H1 (cell line): ENCODE results near the gene ARHGAP4. TPM values are rescaled to one million over a fixed set of nuclear protein-coding genes. Genes with fewer than 3 reads are reported as not detected.

Experiments used
- CTCF ChIA-PET: fragments of 300-600 bp; sonication (Branson Sonifier 250); formaldehyde crosslinking; loops from one replicate; lab custom pipeline; 2021; ENCODE audit not compliant: partially characterized antibody; lab: Charles Lee
- POLR2A ChIA-PET: fragments of 300-600 bp; sonication (Branson Sonifier 250); formaldehyde crosslinking; loops from one replicate; lab custom pipeline; 2021; ENCODE audit warnings: inconsistent platforms; ENCODE audit not compliant: partially characterized antibody; lab: Charles Lee
- DNase-seq, 2 experiments: peaks; one replicate each; pipeline versions ENCODE4 v3.0.0 to v3.0.0-alpha.2; 2010 to 2022; ENCODE audit warnings: low spot score in 2 of 2, low read depth in 1 of 2, mixed read lengths in 1 of 2
- FAIRE-seq: peaks from 2 replicates; lab custom pipeline; 2011; peaks lifted over from hg19 to GRCh38; lab: Jason Lieb, UNC
- H2AFZ ChIP-seq: 2 replicates; pipeline ENCODE4 v1.8.1; 2012; ENCODE audit warnings: low read length, inconsistent platforms
- H2AK5ac ChIP-seq: 2 replicates; pipeline ENCODE4 v1.6.1; 2013; ENCODE audit warnings: low read depth, low read length
- H2BK120ac ChIP-seq: replicated peaks from 2 replicates; pipeline ENCODE3; 2013; ENCODE audit warnings: low read depth, low read length, inconsistent platforms
- H2BK12ac ChIP-seq: 2 replicates; pipeline ENCODE4 v1.6.1; 2013; ENCODE audit warnings: low read depth, low read length
- H2BK15ac ChIP-seq: 2 replicates; pipeline ENCODE4 v1.6.1; 2013; ENCODE audit warnings: low read length
- H2BK20ac ChIP-seq: 2 replicates; pipeline ENCODE4 v1.6.1; 2013; ENCODE audit warnings: low read length
- H2BK5ac ChIP-seq: 2 replicates; pipeline ENCODE4 v1.6.1; 2013; ENCODE audit warnings: low read depth, low read length
- H3K14ac ChIP-seq: 2 replicates; pipeline ENCODE4 v1.6.1; 2013; ENCODE audit warnings: inconsistent platforms; ENCODE audit not compliant: insufficient read length
- H3K18ac ChIP-seq: 2 replicates; pipeline ENCODE4 v1.6.1; 2013; ENCODE audit warnings: low read length; ENCODE audit errors: extremely low read depth
- H3K23ac ChIP-seq: 2 replicates; pipeline ENCODE4 v1.6.1; 2013; ENCODE audit warnings: inconsistent platforms; ENCODE audit not compliant: insufficient read length
- H3K23me2 ChIP-seq: 2 replicates; pipeline ENCODE4 v1.6.1; 2013; ENCODE audit warnings: low read depth, low read length
- H3K27ac ChIP-seq: 2 replicates; pipeline ENCODE4 v1.6.1; 2011; ENCODE audit warnings: low read depth, low read length, inconsistent platforms
- H3K27me3 ChIP-seq, 4 experiments: replicated peaks in 1 of 4; 1 replicate in 1 of 4; 2 replicates in 3 of 4; pipeline versions ENCODE4 v1.6.1 to v1.8.1; 2011 to 2013; ENCODE audit warnings: low read length in 3 of 4, mild to moderate bottlenecking in 3 of 4, inconsistent platforms in 2 of 4, mixed read lengths in 2 of 4, moderate library complexity in 1 of 4; ENCODE audit not compliant: control insufficient read depth in 3 of 4, insufficient read depth in 3 of 4; ENCODE audit errors: extremely low read depth in 1 of 4
- H3K36me3 ChIP-seq, 4 experiments: 2 replicates each; pipeline versions ENCODE4 v1.6.1 to v1.8.1; 2011 to 2013; ENCODE audit warnings: mild to moderate bottlenecking in 4 of 4, low read length in 3 of 4, moderate library complexity in 2 of 4, control low read depth in 1 of 4, inconsistent platforms in 1 of 4; ENCODE audit not compliant: insufficient read depth in 4 of 4, control insufficient read depth in 2 of 4
- H3K4ac ChIP-seq: replicated peaks from 2 replicates; pipeline ENCODE3; 2013; ENCODE audit warnings: low read length, low read depth, mixed read lengths, inconsistent platforms; ENCODE audit not compliant: insufficient read length
- H3K4me1 ChIP-seq, 4 experiments: replicated peaks in 1 of 4; 1 replicate in 1 of 4; 2 replicates in 3 of 4; pipeline versions ENCODE4 v1.6.1 to v1.8.1; 2011 to 2013; ENCODE audit warnings: low read length in 3 of 4, inconsistent platforms in 2 of 4, mixed read lengths in 1 of 4; ENCODE audit not compliant: insufficient read depth in 4 of 4, control insufficient read depth in 3 of 4
- H3K4me2 ChIP-seq, 2 experiments: 2 replicates each; pipeline versions ENCODE4 v1.6.1 to v1.8.1; 2011 to 2013; ENCODE audit warnings: low read depth in 2 of 2, low read length in 2 of 2, control low read depth in 1 of 2, inconsistent platforms in 1 of 2, mild to moderate bottlenecking in 1 of 2; ENCODE audit not compliant: insufficient read depth in 1 of 2
- H3K4me3 ChIP-seq, 4 experiments: fragments of 200-600, 300-600 bp in 1 of 4; sonication (generic), shearing (Covaris generic), sonication (Bioruptor Twin) in 1 of 4; 2 replicates each; pipeline versions ENCODE4 v1.5.1 to v1.8.1; 2011 to 2016; ENCODE audit warnings: low read length in 4 of 4, low read depth in 3 of 4, control low read depth in 2 of 4, inconsistent platforms in 2 of 4, mild to moderate bottlenecking in 2 of 4, mixed read lengths in 1 of 4, moderate library complexity in 1 of 4; ENCODE audit not compliant: insufficient read depth in 2 of 4; ENCODE audit errors: extremely low read depth in 1 of 4
- H3K56ac ChIP-seq: replicated peaks from 2 replicates; pipeline ENCODE3; 2013; ENCODE audit warnings: low read depth, mild to moderate bottlenecking, mixed read lengths, low read length, inconsistent platforms; ENCODE audit not compliant: insufficient read length
- H3K79me1 ChIP-seq: 2 replicates; pipeline ENCODE4 v1.6.1; 2013; ENCODE audit warnings: low read depth, low read length, control low read depth
- H3K79me2 ChIP-seq, 2 experiments: 2 replicates each; pipeline versions ENCODE4 v1.6.1 to v1.8.1; 2012 to 2013; ENCODE audit warnings: low read length in 2 of 2, mild to moderate bottlenecking in 2 of 2, inconsistent platforms in 1 of 2; ENCODE audit not compliant: insufficient read depth in 2 of 2, control insufficient read depth in 1 of 2
- H3K9ac ChIP-seq, 4 experiments: replicated peaks in 1 of 4; 1 replicate in 1 of 4; 2 replicates in 3 of 4; pipeline versions ENCODE4 v1.6.1 to v1.8.1; 2011 to 2013; ENCODE audit warnings: low read depth in 3 of 4, low read length in 3 of 4, control low read depth in 2 of 4, mild to moderate bottlenecking in 2 of 4, moderate library complexity in 2 of 4, inconsistent platforms in 1 of 4; ENCODE audit errors: extremely low read depth in 1 of 4
- H3K9me3 ChIP-seq, 2 experiments: 2 replicates each; pipeline versions ENCODE4 v1.6.1 to v1.8.1; 2012 to 2013; ENCODE audit warnings: mild to moderate bottlenecking in 2 of 2, moderate library complexity in 2 of 2, control low read depth in 1 of 2, inconsistent platforms in 1 of 2, low read depth in 1 of 2, low read length in 1 of 2, mixed read lengths in 1 of 2; ENCODE audit not compliant: insufficient read depth in 2 of 2
- H4K20me1 ChIP-seq, 2 experiments: replicated peaks in 1 of 2; 2 replicates each; pipeline versions ENCODE3 to v1.8.1; 2011 to 2013; ENCODE audit warnings: inconsistent platforms in 2 of 2, low read length in 2 of 2, mild to moderate bottlenecking in 1 of 2; ENCODE audit not compliant: insufficient read depth in 2 of 2, control insufficient read depth in 1 of 2
- H4K5ac ChIP-seq: 2 replicates; pipeline ENCODE4 v1.6.1; 2013; ENCODE audit warnings: low read length, low read depth, mixed read lengths, inconsistent platforms; ENCODE audit not compliant: insufficient read length
- H4K8ac ChIP-seq: 2 replicates; pipeline ENCODE4 v1.8.0; 2013; ENCODE audit warnings: mild to moderate bottlenecking, moderate library complexity, low read length, inconsistent platforms; ENCODE audit not compliant: insufficient read depth; ENCODE audit errors: extremely low read depth
- H4K91ac ChIP-seq: replicated peaks from 2 replicates; pipeline ENCODE3; 2013; ENCODE audit warnings: low read length, mixed read lengths, inconsistent platforms; ENCODE audit not compliant: insufficient read length
- GABPA ChIP-seq: IDR thresholded peaks from 2 replicates; pipeline ENCODE4 v1.6.1; 2011; ENCODE audit warnings: mild to moderate bottlenecking, low read length, moderate library complexity, borderline replicate concordance; ENCODE audit not compliant: insufficient read depth
- KDM1A ChIP-seq: fragments of 200-600, 300-600 bp; sonication (generic); IDR thresholded peaks from 2 replicates; pipeline ENCODE4 v1.7.1; 2016; ENCODE audit warnings: mild to moderate bottlenecking, low read length, borderline replicate concordance
- PHF8 ChIP-seq: fragments of 200-600 bp; sonication (generic); conservative IDR thresholded peaks from 2 replicates; pipeline ENCODE4 v1.7.1; 2012; ENCODE audit warnings: low read depth, mild to moderate bottlenecking, inconsistent platforms, low read length, moderate library complexity
- POLR2AphosphoS5 ChIP-seq: IDR thresholded peaks from 2 replicates; pipeline ENCODE4 v1.6.1; 2011; ENCODE audit warnings: low read depth, low read length
- WGBS, 2 experiments: shearing (Covaris generic) in 1 of 2; methylation state at CpG; one replicate each; pipeline versions ENCODE4 v1.1.6 to v1.1.7; 2013 to 2015; ENCODE audit warnings: low lambda C conversion rate in 2 of 2, mixed read lengths in 2 of 2, inconsistent platforms in 1 of 2, low coverage in 1 of 2, missing lambda C conversion rate in 1 of 2; ENCODE audit not compliant: insufficient replicate concordance in 2 of 2, insufficient coverage in 1 of 2, insufficient read length in 1 of 2; ENCODE audit errors: extremely low coverage in 1 of 2, missing lambda C conversion rate in 1 of 2; 5-methylcytosine and 5-hydroxymethylcytosine counted together
- polyA plus RNA-seq, 7 experiments: library from polyadenylated mRNA; depleted of rRNA in 3 of 7; stranded (reverse) in 5 of 7; unstranded in 2 of 7; fragments of >200 nt in 5 of 7; fragments of 200-250 nt in 2 of 7; gene quantifications; 1 replicate in 5 of 7; 2 replicates in 1 of 7; 4 replicates in 1 of 7; pipeline versions ENCODE4 v1.2.1 to v1.2.3, GENCODE V29; 2011 to 2013; ENCODE audit warnings: missing spikeins in 2 of 7, mixed read lengths in 2 of 7
- total RNA-seq: library from RNA; stranded (reverse); fragmentation: NEBNext Ultra II Directional; extraction: Animal tissue kit (Norgen Biotek cat#: 25700); gene quantifications from 2 replicates; pipeline ENCODE4 v1.2.1, GENCODE V29; 2021
- TF ChIP-seq, protein P1 (sequence below): IDR thresholded peaks from 2 replicates; pipeline ENCODE4 v1.6.1; 2012; ENCODE audit warnings: low read length, inconsistent platforms

The ARHGAP4 gene
- total and polyA plus RNA-seq, 2 of the 8 experiments (the other 6 are each of a cell fraction or from before 2014, with no cell fraction given) = 23.9 to 26.0 TPM

DNA sequence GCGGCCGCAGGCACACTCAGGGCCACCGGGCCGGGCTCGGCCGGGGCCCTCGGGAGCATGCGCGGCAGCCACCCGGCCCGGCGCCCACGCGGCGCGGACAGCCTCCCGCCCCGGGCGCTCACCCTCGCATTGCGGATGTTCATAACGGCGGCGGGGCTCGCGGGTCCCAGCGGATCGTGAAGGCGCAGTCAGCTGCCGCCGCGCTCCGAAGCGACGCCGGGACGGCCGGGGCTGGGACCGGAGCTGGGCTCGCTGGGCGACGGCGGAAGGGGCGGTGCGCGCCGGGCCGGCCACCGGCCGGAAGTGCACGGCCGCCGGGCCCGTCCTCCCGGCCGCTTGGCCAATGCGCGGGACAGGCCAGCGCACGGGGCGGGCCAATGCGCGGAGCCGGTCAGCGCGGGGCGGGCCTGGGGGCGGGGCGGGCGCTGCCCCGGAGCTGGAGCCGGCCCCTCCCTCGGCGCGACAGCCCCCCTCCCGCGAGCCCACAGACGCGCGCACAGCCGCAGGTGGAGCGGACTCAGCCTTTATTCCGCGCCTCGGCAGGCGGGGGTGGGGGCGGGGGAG lies 8.8 kb upstream of the ARHGAP4 start, which contains the start of gene NAA10:
NAA10 (minus strand) TSS at position 276 of the 564 bp plus-strand sequence; CDS start at position 143, 133 bp downstream.
- Histone ChIP-seq H3K9ac (peak within 1 kb of the TSS; percentile 20 to 80 (median 60); a peak in 5 of 7 replicates), H4K8ac (peak within 1 kb of the TSS; percentile 79; the same call in 1 of the 2 replicates), H3K18ac (no peak within 1 kb of the TSS; the same call in 1 of the 2 replicates), H3K56ac (no peak within 1 kb of the TSS), H3K4ac (no peak within 1 kb of the TSS), H3K27me3 (no peaks in the 10 kb centered on the region), H3K4me2 (peak within 1 kb of the TSS; percentile 70 to 79), H2AK5ac (no peak within 1 kb of the TSS), H3K4me1 (peaks cover 0 to 6% (median 4%) of the 10 kb centered on the region in 4 experiments; a peak in 5 of 7 replicates), H3K36me3 (peaks cover 0 to 10% (median 4%) of the 10 kb centered on the region in 4 experiments; a peak in 2 of 8 replicates), H2BK5ac (no peak within 1 kb of the TSS), H4K91ac (no peak within 1 kb of the TSS), H2BK15ac (no peak within 1 kb of the TSS), H3K23ac (no peak within 1 kb of the TSS), H3K79me1 (no peaks in the 10 kb centered on the region), H3K14ac (no peak within 1 kb of the TSS), H3K23me2 (0 out of 2 replicates have a peak, but pooled peaks cover 2% of the 10 kb centered on the region), H3K79me2 (peaks cover 0 to 13% of the 10 kb centered on the region in 2 experiments; a peak in 2 of 4 replicates), H2BK120ac (no peak within 1 kb of the TSS), H3K4me3 (peak within 1 kb of the TSS; percentile 57 to 87 (median 66)), H4K20me1 (peaks cover 0 to 3% of the 10 kb centered on the region in 2 experiments), H3K9me3 (no peaks in the 10 kb centered on the region), H4K5ac (no peak within 1 kb of the TSS), H3K27ac (no peak within 1 kb of the TSS), H2BK12ac (no peak within 1 kb of the TSS), H2BK20ac (no peak within 1 kb of the TSS), H2AFZ (no peak within 1 kb of the TSS)
- TF ChIP-seq PHF8 = peak; percentile 33; the same call in 1 of the 2 replicates
- peak; percentile 74; the same call in 1 of the 2 replicates for TF ChIP-seq GABPA
- no peak for TF ChIP-seq POLR2AphosphoS5
- TF ChIP-seq, protein P1, sequence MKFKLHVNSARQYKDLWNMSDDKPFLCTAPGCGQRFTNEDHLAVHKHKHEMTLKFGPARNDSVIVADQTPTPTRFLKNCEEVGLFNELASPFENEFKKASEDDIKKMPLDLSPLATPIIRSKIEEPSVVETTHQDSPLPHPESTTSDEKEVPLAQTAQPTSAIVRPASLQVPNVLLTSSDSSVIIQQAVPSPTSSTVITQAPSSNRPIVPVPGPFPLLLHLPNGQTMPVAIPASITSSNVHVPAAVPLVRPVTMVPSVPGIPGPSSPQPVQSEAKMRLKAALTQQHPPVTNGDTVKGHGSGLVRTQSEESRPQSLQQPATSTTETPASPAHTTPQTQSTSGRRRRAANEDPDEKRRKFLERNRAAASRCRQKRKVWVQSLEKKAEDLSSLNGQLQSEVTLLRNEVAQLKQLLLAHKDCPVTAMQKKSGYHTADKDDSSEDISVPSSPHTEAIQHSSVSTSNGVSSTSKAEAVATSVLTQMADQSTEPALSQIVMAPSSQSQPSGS = no peak
- no peak for TF ChIP-seq KDM1A
- FAIRE-seq (no peak), DNase-seq (peak in 1 of 2 experiments; percentile 63)
- CTCF ChIA-PET = interaction anchor here (0.7 to 19.6 kb wide), 3 partner anchors 14 to 157 kb away, joined by 3 to 272 read pairs (median 4); partner anchors contain the start of gene RENBP
- POLR2A ChIA-PET = interaction anchor here (0.7 to 18.9 kb wide), 8 partner anchors 10 to 335 kb away, joined by 3 to 231 read pairs (median 4); partner anchors contain the start of genes ARHGAP4, IDH3G, RENBP and SSR4
- 2% methylated on average over 9 of the region's 87 CpGs; no CpG with 5 or more reads in 1 of the 2 experiments for WGBS, 2 experiments
